ENCODE measurements around the gene GTF3C1.
A peak's percentile ranks its signal among the peaks of the same experiment; 100 is the strongest.

Gene GTF3C1

GRCh38 chr16:27427538-27427937 is 122.2 kb downstream of the GTF3C1 start:
- no peak for DNase-seq (ENCODE audit: low read depth)

GRCh38 chr16:27426423-27427408 is 123.0 kb downstream of the GTF3C1 start:
- DNase-seq (ENCODE audit: low read depth) = peak; percentile 86

- no peak for DNase-seq (ENCODE audit: low read depth)
Measured at GRCh38 chr16:27425961-27426360, 123.8 kb downstream of the GTF3C1 start.

- DNase-seq (ENCODE audit: low read depth) = no peak
Measured at GRCh38 chr16:27424772-27425498, 124.8 kb downstream of the GTF3C1 start.

- no peak for DNase-seq (ENCODE audit: low read depth)
Measured at GRCh38 chr16:27421961-27422740, 127.6 kb downstream of the GTF3C1 start.

GRCh38 chr16:27417047-27417671 is 132.6 kb downstream of the GTF3C1 start:
- DNase-seq (ENCODE audit: low read depth) = no peak

GRCh38 chr16:27414788-27415431 is 134.8 kb downstream of the GTF3C1 start:
- DNase-seq (ENCODE audit: low read depth) = no peak

GRCh38 chr16:27413956-27414355 is 135.8 kb downstream of the GTF3C1 start:
- no peak for DNase-seq (ENCODE audit: low read depth)

GRCh38 chr16:27410761-27411160 is 139.0 kb downstream of the GTF3C1 start:
- DNase-seq (ENCODE audit: low read depth) = no peak
